Natural killer cell (primary cell): ENCODE results near the gene ATXN1. TPM values are rescaled to one million over a fixed set of nuclear protein-coding genes. Genes with fewer than 3 reads are reported as not detected.

Experiments
- ATAC-seq, 3 donors: fragments of 150-1000 bp in 2 of 3; fragments of 200-7000 bp in 1 of 3; cut with Tn5 transposase; 1 replicate in 1 of 3; 2 replicates in 2 of 3; pipeline ENCODE4 v1.10.0; 2021; ENCODE audit warnings: mild to moderate bottlenecking in 2 of 3, moderate library complexity in 2 of 3
- DNase-seq, 2 donors: peaks; one replicate each; pipeline versions ENCODE4 v3.0.0 to v3.0.0-alpha.2; 2013 to 2021; ENCODE audit warnings: mixed read lengths in 1 of 2
- H3K27ac ChIP-seq: one replicate; pipeline ENCODE4 v1.5.1; 2013; ENCODE audit warnings: mild to moderate bottlenecking, low read length
- H3K27me3 ChIP-seq: one replicate; pipeline ENCODE4 v1.6.1; 2013; ENCODE audit warnings: low read length; ENCODE audit not compliant: control insufficient read depth, insufficient read depth
- H3K36me3 ChIP-seq: one replicate; pipeline ENCODE4 v1.6.1; 2013; ENCODE audit warnings: low read length; ENCODE audit not compliant: control insufficient read depth, insufficient read depth
- H3K4me1 ChIP-seq: one replicate; pipeline ENCODE4 v1.6.1; 2013; ENCODE audit warnings: low read length; ENCODE audit not compliant: control insufficient read depth, insufficient read depth
- H3K4me3 ChIP-seq: one replicate; pipeline ENCODE4 v1.5.1; 2013; ENCODE audit warnings: low read length
- H3K9me3 ChIP-seq: one replicate; pipeline ENCODE4 v1.6.1; 2013; ENCODE audit warnings: low read length; ENCODE audit not compliant: control insufficient read depth, insufficient read depth
- H3K27ac Mint-ChIP-seq, 2 donors: one replicate each; pipeline ENCODE4 v1.8.0; 2022; ENCODE audit warnings: mild to moderate bottlenecking in 2 of 2, mixed read lengths in 2 of 2, moderate library complexity in 1 of 2
- H3K27me3 Mint-ChIP-seq, 2 donors: one replicate each; pipeline ENCODE4 v1.8.0; 2022; ENCODE audit warnings: low read depth in 2 of 2, mixed read lengths in 2 of 2
- H3K36me3 Mint-ChIP-seq: one replicate; pipeline ENCODE4 v1.8.0; 2022; ENCODE audit warnings: mixed read lengths
- H3K4me1 Mint-ChIP-seq, 2 donors: one replicate each; pipeline ENCODE4 v1.8.0; 2022; ENCODE audit warnings: mixed read lengths in 2 of 2
- H3K4me3 Mint-ChIP-seq: one replicate; pipeline ENCODE4 v1.8.0; 2022; ENCODE audit warnings: mild to moderate bottlenecking, moderate library complexity, mixed read lengths
- H3K9me3 Mint-ChIP-seq, 2 donors: one replicate each; pipeline ENCODE4 v1.8.0; 2022; ENCODE audit warnings: mixed read lengths in 2 of 2
- WGBS: methylation state at CpG from one replicate; pipeline ENCODE4 v1.1.7; 2013; ENCODE audit warnings: missing lambda C conversion rate; ENCODE audit not compliant: insufficient coverage; 5-methylcytosine and 5-hydroxymethylcytosine counted together
- intact Hi-C: fragments of 100-400 bp; cut with micrococcal nuclease; formaldehyde crosslinking; loops from one replicate; pipeline ENCODE4 v1.14.2; 2022
- total RNA-seq, 4 donors: library from RNA; stranded (reverse); fragments of 120-200 nt in 1 of 4; gene quantifications; one replicate each; pipeline versions ENCODE4 v1.2.3 to v1.2.4, GENCODE V29; 2013 to 2022
- TF ChIP-seq, protein P1 (sequence below): fragments of 200-600 bp; IDR thresholded peaks from one replicate; pipeline ENCODE4 v1.8.0; 2022; ENCODE audit warnings: antibody characterized with exemption

The ATXN1 gene
- total RNA-seq, 3 donors from 2014 or later (not counting 1 experiment from before 2014, with no cell fraction given), result 90.4 to 120 (median 97.9) TPM

DNA sequence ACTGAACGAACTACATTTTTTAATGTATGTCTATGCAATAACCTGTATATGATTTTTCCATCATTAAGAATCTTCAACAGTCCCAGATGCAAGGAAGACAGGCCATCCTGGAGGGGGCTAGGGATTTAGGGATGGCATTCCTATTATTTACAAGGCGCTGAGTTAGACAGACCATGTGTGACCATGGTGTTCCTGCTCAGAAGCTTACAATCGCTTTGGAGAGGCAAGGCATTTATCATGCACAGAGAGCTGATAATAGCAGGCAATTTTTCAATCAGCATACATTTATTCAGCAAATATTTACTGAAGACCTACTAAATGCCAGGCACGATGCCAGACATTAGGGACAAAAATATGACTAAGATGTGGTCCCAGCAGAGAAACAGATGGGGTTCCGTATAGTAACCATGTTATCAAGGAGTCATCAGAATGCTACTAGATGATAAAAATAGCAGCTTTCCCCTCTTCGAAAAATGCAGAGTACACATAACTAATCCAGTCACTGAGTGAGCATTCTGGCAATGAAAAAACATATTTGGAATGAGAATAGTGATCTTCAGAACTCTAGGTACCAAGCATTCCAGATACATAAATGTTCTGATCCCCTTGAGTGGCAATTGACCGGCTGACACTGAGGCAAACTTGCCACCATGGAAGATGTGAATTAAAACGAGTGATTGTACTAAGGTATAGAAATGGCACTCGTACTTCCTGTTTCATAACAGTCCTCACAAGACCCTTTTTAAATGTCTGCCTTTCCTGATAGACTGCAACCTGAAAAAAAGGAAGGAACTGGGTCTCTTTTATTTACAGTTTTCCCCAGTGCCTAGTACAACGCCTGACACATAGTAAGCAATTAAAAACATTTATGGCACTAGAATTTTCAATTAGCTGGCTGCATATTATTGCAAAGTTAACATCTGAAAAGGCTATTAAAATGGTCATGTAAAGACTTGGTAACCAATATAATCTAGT, 135.7 kb downstream of the ATXN1 start:
- ATAC-seq (no peak), DNase-seq (no peak)
- Mint-ChIP-seq H3K9me3 (no peaks in the 10 kb centered on the region), H3K27ac (peak overlapping the region in 1 of 2 donors; percentile 8), H3K4me3 (no peak overlapping the region), H3K4me1 (peaks cover 26 to 36% of the 10 kb centered on the region in 2 donors), H3K27me3 (no peaks in the 10 kb centered on the region), H3K36me3 (peaks cover 7% of the 10 kb centered on the region)
- intact Hi-C loops, result no loop called here
- TF ChIP-seq, protein P1, sequence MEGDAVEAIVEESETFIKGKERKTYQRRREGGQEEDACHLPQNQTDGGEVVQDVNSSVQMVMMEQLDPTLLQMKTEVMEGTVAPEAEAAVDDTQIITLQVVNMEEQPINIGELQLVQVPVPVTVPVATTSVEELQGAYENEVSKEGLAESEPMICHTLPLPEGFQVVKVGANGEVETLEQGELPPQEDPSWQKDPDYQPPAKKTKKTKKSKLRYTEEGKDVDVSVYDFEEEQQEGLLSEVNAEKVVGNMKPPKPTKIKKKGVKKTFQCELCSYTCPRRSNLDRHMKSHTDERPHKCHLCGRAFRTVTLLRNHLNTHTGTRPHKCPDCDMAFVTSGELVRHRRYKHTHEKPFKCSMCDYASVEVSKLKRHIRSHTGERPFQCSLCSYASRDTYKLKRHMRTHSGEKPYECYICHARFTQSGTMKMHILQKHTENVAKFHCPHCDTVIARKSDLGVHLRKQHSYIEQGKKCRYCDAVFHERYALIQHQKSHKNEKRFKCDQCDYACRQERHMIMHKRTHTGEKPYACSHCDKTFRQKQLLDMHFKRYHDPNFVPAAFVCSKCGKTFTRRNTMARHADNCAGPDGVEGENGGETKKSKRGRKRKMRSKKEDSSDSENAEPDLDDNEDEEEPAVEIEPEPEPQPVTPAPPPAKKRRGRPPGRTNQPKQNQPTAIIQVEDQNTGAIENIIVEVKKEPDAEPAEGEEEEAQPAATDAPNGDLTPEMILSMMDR, result no peak
- H3K36me3 ChIP-seq, result no peaks in the 10 kb centered on the region
- no peak overlapping the region for H3K27ac ChIP-seq
- 80% methylated on average over 8 of the region's 10 CpGs for WGBS
- H3K4me3 ChIP-seq, result no peak overlapping the region
- H3K4me1 ChIP-seq, result peaks cover 12% of the 10 kb centered on the region
- no peaks in the 10 kb centered on the region for H3K27me3 ChIP-seq
- no peaks in the 10 kb centered on the region for H3K9me3 ChIP-seq

DNA sequence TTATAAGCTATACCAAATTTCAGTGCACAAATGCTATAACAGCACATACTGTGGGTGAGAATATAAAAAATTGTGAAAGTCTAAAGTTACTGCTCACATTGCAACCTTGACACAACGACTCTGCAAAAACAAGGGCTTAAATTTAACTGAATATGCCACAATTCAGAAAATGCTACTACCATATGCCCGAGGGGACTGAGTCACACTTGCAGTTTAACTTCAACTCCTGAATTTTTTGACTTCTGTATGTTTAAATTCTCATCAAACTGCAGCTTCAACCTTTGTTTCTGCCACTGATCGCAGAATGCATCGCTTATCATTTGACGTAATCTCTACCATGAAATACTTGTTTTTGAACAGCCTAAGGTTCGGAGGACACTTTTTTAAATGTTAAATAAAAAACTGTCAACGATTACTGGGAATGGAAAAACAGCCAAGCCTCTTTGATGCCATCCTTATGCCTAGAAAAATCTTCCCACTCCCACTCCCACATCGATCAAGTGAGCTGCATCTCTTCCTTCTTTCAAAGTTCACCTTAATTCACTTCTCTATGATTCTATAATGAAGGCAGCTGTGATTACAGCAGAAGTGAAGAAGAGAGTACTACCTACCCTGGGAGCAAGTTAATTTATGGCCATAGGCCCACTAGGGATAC, 136.5 kb downstream of the ATXN1 start:
- peaks cover 7% of the 10 kb centered on the region for H3K36me3 Mint-ChIP-seq
- WGBS, result 91% methylated on average over 8 of the region's 8 CpGs
- H3K4me1 ChIP-seq, result peaks cover 14% of the 10 kb centered on the region
- H3K4me3 ChIP-seq, result no peak overlapping the region
- peak overlapping the region in 1 of 2 donors; percentile 8 for H3K27ac Mint-ChIP-seq
- no peak overlapping the region for H3K4me3 Mint-ChIP-seq
- H3K36me3 ChIP-seq, result no peaks in the 10 kb centered on the region
- no peak overlapping the region for H3K27ac ChIP-seq
- intact Hi-C loops, result no loop called here
- H3K27me3 ChIP-seq, result no peaks in the 10 kb centered on the region
- no peaks in the 10 kb centered on the region for H3K9me3 ChIP-seq
- H3K27me3 Mint-ChIP-seq, result no peaks in the 10 kb centered on the region
- peaks cover 34 to 41% of the 10 kb centered on the region in 2 donors for H3K4me1 Mint-ChIP-seq
- DNase-seq (no peak), ATAC-seq (no peak)
- H3K9me3 Mint-ChIP-seq, result no peaks in the 10 kb centered on the region
- TF ChIP-seq, protein P1, result no peak

DNA sequence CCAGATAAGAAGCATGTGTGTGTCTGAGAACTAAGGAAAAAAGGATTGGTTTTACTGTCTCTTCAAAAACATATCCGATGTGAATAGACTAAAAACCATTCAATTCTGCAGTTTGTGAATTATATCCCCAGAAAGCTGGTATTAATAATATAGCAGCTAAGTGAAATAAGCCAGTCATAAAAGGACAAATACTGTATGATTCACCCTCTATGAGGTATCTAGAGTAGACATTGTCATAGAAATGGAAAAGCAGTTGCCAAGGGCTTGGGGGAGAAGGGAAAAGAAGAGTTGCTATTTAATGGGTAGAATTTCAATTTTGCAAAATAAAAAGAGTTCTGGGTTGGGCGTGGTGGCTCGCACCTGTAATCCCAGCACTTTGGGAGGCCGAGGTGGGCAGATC, 137.5 kb downstream of the ATXN1 start:
- no peaks in the 10 kb centered on the region for H3K9me3 ChIP-seq
- H3K27ac Mint-ChIP-seq, result no peak overlapping the region
- WGBS, result 98% methylated on average over 3 of the region's 4 CpGs
- no peak overlapping the region for H3K4me3 Mint-ChIP-seq
- no peaks in the 10 kb centered on the region for H3K9me3 Mint-ChIP-seq
- H3K4me3 ChIP-seq, result no peak overlapping the region
- DNase-seq (no peak), ATAC-seq (no peak)
- peaks cover 18% of the 10 kb centered on the region for H3K4me1 ChIP-seq
- no peaks in the 10 kb centered on the region for H3K36me3 ChIP-seq
- no peaks in the 10 kb centered on the region for H3K27me3 ChIP-seq
- intact Hi-C loops, result no loop called here
- peaks cover 43 to 48% of the 10 kb centered on the region in 2 donors for H3K4me1 Mint-ChIP-seq
- H3K27ac ChIP-seq, result no peak overlapping the region
- TF ChIP-seq, protein P1, result no peak
- H3K27me3 Mint-ChIP-seq, result no peaks in the 10 kb centered on the region
- peaks cover 4% of the 10 kb centered on the region for H3K36me3 Mint-ChIP-seq
